Mesendoderm (in vitro differentiated cells): ENCODE results near the gene GBA2.
A peak's percentile ranks its signal among the peaks of the same experiment; 100 is the strongest.

ENCODE experiments used
- DNase-seq: peaks from one replicate; pipeline ENCODE4 v3.0.0; 2013
- H2AK5ac ChIP-seq: 2 replicates; pipeline ENCODE4 v1.6.1; 2013; ENCODE audit warnings: low read length, inconsistent platforms
- H2BK120ac ChIP-seq: 2 replicates; pipeline ENCODE4 v1.6.1; 2013; ENCODE audit warnings: low read depth, mild to moderate bottlenecking, low read length, moderate library complexity, mixed read lengths
- H2BK15ac ChIP-seq: replicated peaks from 2 replicates; pipeline ENCODE4 v1.6.1; 2013; ENCODE audit warnings: low read depth, mild to moderate bottlenecking, moderate library complexity
- H2BK5ac ChIP-seq: 2 replicates; pipeline ENCODE4 v1.6.1; 2013; ENCODE audit warnings: low read length, inconsistent platforms
- H3K18ac ChIP-seq: 2 replicates; pipeline ENCODE4 v1.6.1; 2013; ENCODE audit warnings: mild to moderate bottlenecking, low read length, mixed read lengths
- H3K23ac ChIP-seq: one replicate; pipeline ENCODE4 v1.6.1; 2013; ENCODE audit warnings: low read length
- H3K27ac ChIP-seq: 2 replicates; pipeline ENCODE4 v1.5.1; 2013; ENCODE audit warnings: low read depth, mild to moderate bottlenecking, inconsistent platforms, low read length, moderate library complexity
- H3K27me3 ChIP-seq: 2 replicates; pipeline ENCODE4 v1.6.1; 2013; ENCODE audit warnings: low read length, control low read depth, mild to moderate bottlenecking, inconsistent platforms; ENCODE audit not compliant: insufficient read depth, poor library complexity
- H3K36me3 ChIP-seq: 2 replicates; pipeline ENCODE4 v1.6.1; 2013; ENCODE audit warnings: low read length, inconsistent platforms; ENCODE audit not compliant: control insufficient read depth, insufficient read depth
- H3K4ac ChIP-seq: one replicate; pipeline ENCODE4 v1.6.1; 2013; ENCODE audit warnings: low read depth, mild to moderate bottlenecking, low read length, moderate library complexity
- H3K4me1 ChIP-seq: 2 replicates; pipeline ENCODE4 v1.6.1; 2013; ENCODE audit warnings: low read depth, low read length, inconsistent platforms; ENCODE audit not compliant: control insufficient read depth
- H3K4me2 ChIP-seq: 2 replicates; pipeline ENCODE4 v1.6.1; 2013; ENCODE audit warnings: low read length
- H3K4me3 ChIP-seq: 2 replicates; pipeline ENCODE4 v1.5.1; 2013; ENCODE audit warnings: mild to moderate bottlenecking, low read length
- H3K56ac ChIP-seq: one replicate; pipeline ENCODE4 v1.6.1; 2013; ENCODE audit warnings: low read length
- H3K79me1 ChIP-seq: 2 replicates; pipeline ENCODE4 v1.6.1; 2013; ENCODE audit warnings: low read length, inconsistent platforms
- H3K79me2 ChIP-seq: 2 replicates; pipeline ENCODE4 v1.6.1; 2013; ENCODE audit warnings: mild to moderate bottlenecking, low read length; ENCODE audit not compliant: control insufficient read depth, insufficient read depth
- H3K9ac ChIP-seq: 2 replicates; pipeline ENCODE4 v1.6.1; 2013; ENCODE audit warnings: low read length, inconsistent platforms
- H4K5ac ChIP-seq: one replicate; pipeline ENCODE4 v1.6.1; 2013; ENCODE audit warnings: low read length
- H4K8ac ChIP-seq: one replicate; pipeline ENCODE4 v1.6.1; 2013; ENCODE audit warnings: low read depth, mild to moderate bottlenecking, control low read depth, low read length, moderate library complexity
- WGBS: extraction: QIAGEN DNeasy Blood & Tissue Kit; methylation state at CpG from one replicate; pipeline ENCODE4 v1.1.7; 2013; ENCODE audit warnings: low lambda C conversion rate, missing lambda C conversion rate; ENCODE audit not compliant: insufficient coverage; ENCODE audit errors: extremely low coverage; 5-methylcytosine and 5-hydroxymethylcytosine counted together

GBA2 gene

GRCh38 chr9:35783418-35783817, 34.4 kb upstream of the GBA2 start:
- H3K27me3 ChIP-seq = no peaks in the 10 kb centered on the region
- H3K23ac ChIP-seq = no peak overlapping the region
- H3K56ac ChIP-seq = no peak overlapping the region
- H4K8ac ChIP-seq = no peak overlapping the region
- no peaks in the 10 kb centered on the region for H3K79me1 ChIP-seq
- no peak overlapping the region for H2AK5ac ChIP-seq
- H3K4me3 ChIP-seq = no peak overlapping the region
- no peak overlapping the region for H4K5ac ChIP-seq
- no peak overlapping the region for H3K4me2 ChIP-seq
- no peaks in the 10 kb centered on the region for H3K79me2 ChIP-seq
- no peaks in the 10 kb centered on the region for H3K36me3 ChIP-seq
- H2BK15ac ChIP-seq = no peak overlapping the region
- H2BK120ac ChIP-seq = no peak overlapping the region
- no peak overlapping the region for H3K4ac ChIP-seq
- H3K9ac ChIP-seq = no peak overlapping the region
- no peaks in the 10 kb centered on the region for H3K4me1 ChIP-seq
- no peak overlapping the region for H2BK5ac ChIP-seq
- H3K18ac ChIP-seq = no peak overlapping the region
- no peak overlapping the region for H3K27ac ChIP-seq
- DNase-seq = no peak

- H2BK120ac ChIP-seq = no peak overlapping the region
- H3K4me2 ChIP-seq = no peak overlapping the region
- whole genome bisulfite sequencing = no CpG with 5 or more reads among the region's 2 CpGs
Measured at GRCh38 chr9:35781066-35781465, 32.0 kb upstream of the GBA2 start.

GRCh38 chr9:35778496-35778895, 29.5 kb upstream of the GBA2 start:
- Histone ChIP-seq H3K4me3 (no peak overlapping the region), H3K18ac (no peak overlapping the region), H3K4me2 (no peak overlapping the region), H3K79me2 (no peaks in the 10 kb centered on the region), H2BK15ac (no peak overlapping the region), H3K23ac (no peak overlapping the region), H3K4me1 (peaks cover 3% of the 10 kb centered on the region), H3K9ac (no peak overlapping the region), H3K27me3 (no peaks in the 10 kb centered on the region), H2AK5ac (no peak overlapping the region), H2BK5ac (no peak overlapping the region), H2BK120ac (no peak overlapping the region), H3K4ac (no peak overlapping the region), H4K5ac (no peak overlapping the region), H4K8ac (no peak overlapping the region), H3K36me3 (no peaks in the 10 kb centered on the region), H3K27ac (no peak overlapping the region), H3K79me1 (no peaks in the 10 kb centered on the region), H3K56ac (no peak overlapping the region)
- WGBS = no CpG with 5 or more reads among the region's 3 CpGs
- DNase-seq = no peak

More at GRCh38 chr9:35781066-35781465, 32.0 kb upstream of the GBA2 start:
- no peak overlapping the region for H2BK5ac ChIP-seq
- no peak overlapping the region for H4K8ac ChIP-seq
- H3K56ac ChIP-seq = no peak overlapping the region
- no peaks in the 10 kb centered on the region for H3K79me2 ChIP-seq
- no peaks in the 10 kb centered on the region for H3K4me1 ChIP-seq
- no peak overlapping the region for H3K18ac ChIP-seq
- H3K23ac ChIP-seq = no peak overlapping the region
- DNase-seq = no peak
- H3K27me3 ChIP-seq = no peaks in the 10 kb centered on the region
- no peak overlapping the region for H3K9ac ChIP-seq
- H2AK5ac ChIP-seq = no peak overlapping the region
- no peak overlapping the region for H3K27ac ChIP-seq
- H3K4ac ChIP-seq = no peak overlapping the region
- no peak overlapping the region for H3K4me3 ChIP-seq
- no peak overlapping the region for H2BK15ac ChIP-seq
- H3K36me3 ChIP-seq = no peaks in the 10 kb centered on the region
- H4K5ac ChIP-seq = no peak overlapping the region
- no peaks in the 10 kb centered on the region for H3K79me1 ChIP-seq

- WGBS = no CpG with 5 or more reads among the region's 4 CpGs
- H4K5ac ChIP-seq = no peak overlapping the region
- DNase-seq = no peak
Measured at GRCh38 chr9:35776018-35776417, 27.0 kb upstream of the GBA2 start.

GRCh38 chr9:35774907-35775635, 26.0 kb upstream of the GBA2 start:
- Histone ChIP-seq H3K36me3 (no peaks in the 10 kb centered on the region), H3K79me2 (no peaks in the 10 kb centered on the region), H3K9ac (no peak overlapping the region), H3K27ac (no peak overlapping the region), H3K4me3 (no peak overlapping the region), H2BK5ac (no peak overlapping the region), H3K4me2 (no peak overlapping the region), H3K4ac (no peak overlapping the region), H3K79me1 (no peaks in the 10 kb centered on the region), H3K18ac (peak overlapping the region; percentile 44), H2BK15ac (no peak overlapping the region), H2BK120ac (no peak overlapping the region), H3K27me3 (no peaks in the 10 kb centered on the region), H4K8ac (no peak overlapping the region), H3K23ac (no peak overlapping the region), H4K5ac (no peak overlapping the region), H2AK5ac (no peak overlapping the region), H3K56ac (no peak overlapping the region), H3K4me1 (peaks cover 3% of the 10 kb centered on the region)
- no CpG with 5 or more reads among the region's 7 CpGs for WGBS
- peak; percentile 30 for DNase-seq

More at GRCh38 chr9:35776018-35776417, 27.0 kb upstream of the GBA2 start:
- H3K27me3 ChIP-seq = no peaks in the 10 kb centered on the region
- no peak overlapping the region for H2AK5ac ChIP-seq
- no peak overlapping the region for H2BK5ac ChIP-seq
- no peak overlapping the region for H3K23ac ChIP-seq
- H3K79me2 ChIP-seq = no peaks in the 10 kb centered on the region
- H3K27ac ChIP-seq = no peak overlapping the region
- H2BK120ac ChIP-seq = no peak overlapping the region
- H3K4me3 ChIP-seq = no peak overlapping the region
- H3K4me1 ChIP-seq = peaks cover 3% of the 10 kb centered on the region
- no peaks in the 10 kb centered on the region for H3K36me3 ChIP-seq
- no peaks in the 10 kb centered on the region for H3K79me1 ChIP-seq
- H4K8ac ChIP-seq = no peak overlapping the region
- no peak overlapping the region for H3K56ac ChIP-seq
- no peak overlapping the region for H2BK15ac ChIP-seq
- H3K9ac ChIP-seq = no peak overlapping the region
- no peak overlapping the region for H3K4ac ChIP-seq
- no peak overlapping the region for H3K18ac ChIP-seq
- no peak overlapping the region for H3K4me2 ChIP-seq

- H3K4ac ChIP-seq = no peak overlapping the region
Measured at GRCh38 chr9:35771943-35772342, 22.9 kb upstream of the GBA2 start.

More at GRCh38 chr9:35771943-35772342, 22.9 kb upstream of the GBA2 start:
- Histone ChIP-seq H2BK15ac (no peak overlapping the region), H3K36me3 (no peaks in the 10 kb centered on the region), H4K5ac (no peak overlapping the region), H3K4me1 (peaks cover 3% of the 10 kb centered on the region), H3K27ac (no peak overlapping the region), H4K8ac (no peak overlapping the region), H2AK5ac (no peak overlapping the region), H3K27me3 (no peaks in the 10 kb centered on the region), H3K79me2 (no peaks in the 10 kb centered on the region), H3K4me2 (no peak overlapping the region), H2BK5ac (no peak overlapping the region), H3K79me1 (no peaks in the 10 kb centered on the region), H3K56ac (no peak overlapping the region), H3K18ac (no peak overlapping the region), H3K4me3 (no peak overlapping the region), H2BK120ac (no peak overlapping the region), H3K9ac (no peak overlapping the region), H3K23ac (no peak overlapping the region)
- no peak for DNase-seq
- no CpG with 5 or more reads among the region's 3 CpGs for WGBS
